Natural killer cell (primary cell): ENCODE results near the gene PDE8B. TPM values are rescaled to one million over a fixed set of nuclear protein-coding genes. Genes with fewer than 3 reads are reported as not detected.

ENCODE experiments used
- ATAC-seq, 3 donors: fragments of 150-1000 bp in 2 of 3; fragments of 200-7000 bp in 1 of 3; cut with Tn5 transposase; 1 replicate in 1 of 3; 2 replicates in 2 of 3; pipeline ENCODE4 v1.10.0; 2021; ENCODE audit warnings: mild to moderate bottlenecking in 2 of 3, moderate library complexity in 2 of 3
- DNase-seq, 2 donors: peaks; one replicate each; pipeline versions ENCODE4 v3.0.0 to v3.0.0-alpha.2; 2013 to 2021; ENCODE audit warnings: mixed read lengths in 1 of 2
- H3K27ac ChIP-seq: one replicate; pipeline ENCODE4 v1.5.1; 2013; ENCODE audit warnings: mild to moderate bottlenecking, low read length
- H3K27me3 ChIP-seq: one replicate; pipeline ENCODE4 v1.6.1; 2013; ENCODE audit warnings: low read length; ENCODE audit not compliant: control insufficient read depth, insufficient read depth
- H3K36me3 ChIP-seq: one replicate; pipeline ENCODE4 v1.6.1; 2013; ENCODE audit warnings: low read length; ENCODE audit not compliant: control insufficient read depth, insufficient read depth
- H3K4me1 ChIP-seq: one replicate; pipeline ENCODE4 v1.6.1; 2013; ENCODE audit warnings: low read length; ENCODE audit not compliant: control insufficient read depth, insufficient read depth
- H3K4me3 ChIP-seq: one replicate; pipeline ENCODE4 v1.5.1; 2013; ENCODE audit warnings: low read length
- H3K9me3 ChIP-seq: one replicate; pipeline ENCODE4 v1.6.1; 2013; ENCODE audit warnings: low read length; ENCODE audit not compliant: control insufficient read depth, insufficient read depth
- H3K27ac Mint-ChIP-seq, 2 donors: one replicate each; pipeline ENCODE4 v1.8.0; 2022; ENCODE audit warnings: mild to moderate bottlenecking in 2 of 2, mixed read lengths in 2 of 2, moderate library complexity in 1 of 2
- H3K27me3 Mint-ChIP-seq, 2 donors: one replicate each; pipeline ENCODE4 v1.8.0; 2022; ENCODE audit warnings: low read depth in 2 of 2, mixed read lengths in 2 of 2
- H3K36me3 Mint-ChIP-seq: one replicate; pipeline ENCODE4 v1.8.0; 2022; ENCODE audit warnings: mixed read lengths
- H3K4me1 Mint-ChIP-seq, 2 donors: one replicate each; pipeline ENCODE4 v1.8.0; 2022; ENCODE audit warnings: mixed read lengths in 2 of 2
- H3K4me3 Mint-ChIP-seq: one replicate; pipeline ENCODE4 v1.8.0; 2022; ENCODE audit warnings: mild to moderate bottlenecking, moderate library complexity, mixed read lengths
- H3K9me3 Mint-ChIP-seq, 2 donors: one replicate each; pipeline ENCODE4 v1.8.0; 2022; ENCODE audit warnings: mixed read lengths in 2 of 2
- WGBS: methylation state at CpG from one replicate; pipeline ENCODE4 v1.1.7; 2013; ENCODE audit warnings: missing lambda C conversion rate; ENCODE audit not compliant: insufficient coverage; 5-methylcytosine and 5-hydroxymethylcytosine counted together
- intact Hi-C: fragments of 100-400 bp; cut with micrococcal nuclease; formaldehyde crosslinking; loops from one replicate; pipeline ENCODE4 v1.14.2; 2022
- total RNA-seq, 4 donors: library from RNA; stranded (reverse); fragments of 120-200 nt in 1 of 4; gene quantifications; one replicate each; pipeline versions ENCODE4 v1.2.3 to v1.2.4, GENCODE V29; 2013 to 2022
- TF ChIP-seq, protein P1 (sequence below): fragments of 200-600 bp; IDR thresholded peaks from one replicate; pipeline ENCODE4 v1.8.0; 2022; ENCODE audit warnings: antibody characterized with exemption

The PDE8B gene
- total RNA-seq, 3 donors from 2014 or later (not counting 1 experiment from before 2014, with no cell fraction given): 0.23 to 0.82 TPM; not detected in 1

DNA sequence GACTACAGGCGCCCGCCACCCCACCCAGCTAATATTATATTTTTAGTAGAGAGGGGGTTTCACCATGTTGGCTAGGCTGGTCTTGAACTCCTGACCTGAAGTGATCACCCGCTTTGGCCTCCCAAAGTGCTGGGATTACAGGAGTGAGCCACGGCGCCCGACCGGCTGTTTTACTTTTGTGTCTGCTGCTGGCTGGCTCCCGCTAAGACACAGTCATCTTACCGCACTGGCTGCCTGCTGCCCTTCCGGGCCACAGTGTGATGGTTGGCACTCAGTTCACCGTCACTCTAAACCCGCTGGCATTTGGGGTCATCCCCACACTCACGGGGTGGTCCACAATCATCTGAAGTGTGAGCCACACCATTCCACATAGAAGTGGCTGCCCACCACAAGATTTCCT, 188.0 kb downstream of the PDE8B start:
- Histone ChIP-seq H3K9me3 (no peaks in the 10 kb centered on the region), H3K27ac (no peak overlapping the region), H3K36me3 (no peaks in the 10 kb centered on the region), H3K4me1 (no peaks in the 10 kb centered on the region), H3K4me3 (no peak overlapping the region), H3K27me3 (no peaks in the 10 kb centered on the region)
- 96% methylated on average over 11 of the region's 13 CpGs for WGBS
- no peaks in the 10 kb centered on the region for H3K9me3 Mint-ChIP-seq
- H3K4me1 Mint-ChIP-seq: no peaks in the 10 kb centered on the region
- peaks cover 0 to 15% of the 10 kb centered on the region in 2 donors for H3K27me3 Mint-ChIP-seq
- no peak for DNase-seq
- H3K4me3 Mint-ChIP-seq: no peak overlapping the region
- no peaks in the 10 kb centered on the region for H3K36me3 Mint-ChIP-seq
- H3K27ac Mint-ChIP-seq: no peak overlapping the region
- intact Hi-C loops: no loop called here
- TF ChIP-seq, protein P1, sequence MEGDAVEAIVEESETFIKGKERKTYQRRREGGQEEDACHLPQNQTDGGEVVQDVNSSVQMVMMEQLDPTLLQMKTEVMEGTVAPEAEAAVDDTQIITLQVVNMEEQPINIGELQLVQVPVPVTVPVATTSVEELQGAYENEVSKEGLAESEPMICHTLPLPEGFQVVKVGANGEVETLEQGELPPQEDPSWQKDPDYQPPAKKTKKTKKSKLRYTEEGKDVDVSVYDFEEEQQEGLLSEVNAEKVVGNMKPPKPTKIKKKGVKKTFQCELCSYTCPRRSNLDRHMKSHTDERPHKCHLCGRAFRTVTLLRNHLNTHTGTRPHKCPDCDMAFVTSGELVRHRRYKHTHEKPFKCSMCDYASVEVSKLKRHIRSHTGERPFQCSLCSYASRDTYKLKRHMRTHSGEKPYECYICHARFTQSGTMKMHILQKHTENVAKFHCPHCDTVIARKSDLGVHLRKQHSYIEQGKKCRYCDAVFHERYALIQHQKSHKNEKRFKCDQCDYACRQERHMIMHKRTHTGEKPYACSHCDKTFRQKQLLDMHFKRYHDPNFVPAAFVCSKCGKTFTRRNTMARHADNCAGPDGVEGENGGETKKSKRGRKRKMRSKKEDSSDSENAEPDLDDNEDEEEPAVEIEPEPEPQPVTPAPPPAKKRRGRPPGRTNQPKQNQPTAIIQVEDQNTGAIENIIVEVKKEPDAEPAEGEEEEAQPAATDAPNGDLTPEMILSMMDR: no peak
- ATAC-seq: no peak

DNA sequence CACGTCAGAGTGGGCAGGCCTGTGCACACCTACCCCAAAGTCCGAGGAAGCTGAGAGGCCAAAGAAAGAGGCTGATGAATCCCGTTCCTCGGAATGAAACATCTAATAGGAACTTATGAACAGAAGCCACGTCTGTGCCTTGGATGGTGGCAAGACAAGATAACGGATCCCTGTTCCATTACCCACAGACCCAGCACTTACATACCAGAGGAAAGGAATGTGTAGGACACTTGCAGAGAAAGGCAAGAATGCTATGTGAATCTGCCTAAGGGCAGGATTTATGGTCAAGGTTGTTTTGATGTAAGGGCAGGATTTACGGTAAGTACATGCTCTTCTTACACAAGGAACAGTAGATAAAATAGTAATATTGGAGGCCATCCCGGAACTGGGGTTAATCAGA, 188.4 kb downstream of the PDE8B start:
- TF ChIP-seq, protein P1: no peak
- Mint-ChIP-seq H3K4me1 (no peaks in the 10 kb centered on the region), H3K4me3 (no peak overlapping the region), H3K36me3 (no peaks in the 10 kb centered on the region), H3K9me3 (no peaks in the 10 kb centered on the region), H3K27ac (no peak overlapping the region), H3K27me3 (peaks cover 0 to 15% of the 10 kb centered on the region in 2 donors)
- Histone ChIP-seq H3K27ac (no peak overlapping the region), H3K4me1 (no peaks in the 10 kb centered on the region), H3K9me3 (no peaks in the 10 kb centered on the region), H3K27me3 (no peaks in the 10 kb centered on the region), H3K4me3 (no peak overlapping the region), H3K36me3 (no peaks in the 10 kb centered on the region)
- no peak for ATAC-seq
- intact Hi-C loops: no loop called here
- 96% methylated on average over 6 of the region's 8 CpGs for WGBS
- DNase-seq: no peak

DNA sequence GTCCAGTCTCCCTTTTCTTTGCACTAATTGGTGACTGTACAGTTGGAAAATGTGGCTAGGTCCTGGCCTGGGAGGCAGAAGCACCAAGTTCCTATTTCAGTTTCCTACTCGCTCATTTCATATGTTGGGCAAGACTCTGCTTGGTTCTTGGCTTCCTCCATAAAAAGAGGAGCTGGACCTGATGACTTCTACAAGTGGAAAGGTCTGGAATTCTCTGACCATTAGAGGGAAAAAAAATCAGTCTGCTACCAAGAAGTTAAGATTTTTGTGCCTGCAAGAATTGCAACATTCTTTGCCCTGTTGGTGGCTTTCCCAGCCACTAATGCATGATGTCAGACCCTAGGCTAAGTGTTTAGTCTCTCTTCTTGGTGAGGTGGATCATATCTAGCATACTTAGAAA, 190.2 kb downstream of the PDE8B start:
- Histone ChIP-seq H3K9me3 (no peaks in the 10 kb centered on the region), H3K27me3 (no peaks in the 10 kb centered on the region), H3K36me3 (no peaks in the 10 kb centered on the region), H3K4me1 (no peaks in the 10 kb centered on the region), H3K27ac (no peak overlapping the region), H3K4me3 (no peak overlapping the region)
- H3K36me3 Mint-ChIP-seq: no peaks in the 10 kb centered on the region
- TF ChIP-seq, protein P1: no peak
- no peaks in the 10 kb centered on the region for H3K4me1 Mint-ChIP-seq
- DNase-seq (no peak), ATAC-seq (no peak)
- 88% methylated on average over 1 of the region's 1 CpG for WGBS
- intact Hi-C loops: no loop called here
- H3K9me3 Mint-ChIP-seq: no peaks in the 10 kb centered on the region
- peaks cover 4 to 15% of the 10 kb centered on the region in 2 donors for H3K27me3 Mint-ChIP-seq
- no peak overlapping the region for H3K4me3 Mint-ChIP-seq
- H3K27ac Mint-ChIP-seq: no peak overlapping the region

DNA sequence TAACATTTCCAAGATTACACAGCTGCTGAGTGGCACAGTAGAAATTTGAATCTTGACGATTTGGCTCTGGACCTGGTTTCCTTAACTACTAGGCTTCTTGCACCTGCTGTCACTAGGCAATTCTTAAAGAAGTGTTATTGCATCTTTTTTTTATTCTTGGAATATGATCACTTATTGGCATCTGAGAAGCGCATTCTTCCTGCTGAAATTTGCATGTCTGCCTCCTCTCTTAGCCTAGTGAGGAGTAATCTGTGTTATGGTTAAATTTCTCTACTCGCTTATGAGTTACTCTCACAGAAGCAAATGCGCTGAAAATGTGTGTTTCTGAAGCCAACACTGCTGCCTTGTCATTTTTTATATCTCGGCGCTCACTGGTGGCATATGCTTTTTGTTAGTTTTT, 192.3 kb downstream of the PDE8B start:
- intact Hi-C loops: no loop called here
- Histone ChIP-seq H3K27me3 (no peaks in the 10 kb centered on the region), H3K4me3 (no peak overlapping the region), H3K27ac (no peak overlapping the region), H3K9me3 (no peaks in the 10 kb centered on the region), H3K4me1 (no peaks in the 10 kb centered on the region), H3K36me3 (no peaks in the 10 kb centered on the region)
- no peaks in the 10 kb centered on the region for H3K4me1 Mint-ChIP-seq
- H3K27me3 Mint-ChIP-seq: peaks cover 8 to 20% of the 10 kb centered on the region in 2 donors
- no peaks in the 10 kb centered on the region for H3K36me3 Mint-ChIP-seq
- H3K9me3 Mint-ChIP-seq: no peaks in the 10 kb centered on the region
- no peak for DNase-seq
- H3K4me3 Mint-ChIP-seq: no peak overlapping the region
- no peak for ATAC-seq
- H3K27ac Mint-ChIP-seq: no peak overlapping the region
- TF ChIP-seq, protein P1: no peak
- 91% methylated on average over 6 of the region's 6 CpGs for WGBS
